GM18508 (cell line): ENCODE measurements around the gene PUS3.
"Not testable (repeated sequence)": the region's sequence is repeated elsewhere in the genome, so short reads cannot be mapped to it uniquely, and the experiment has no call there.

Experiments
- ATAC-seq: cut with Tn5 transposase; IDR thresholded peaks from one replicate; pipeline ENCODE4 v1.9.1; 2021; ENCODE audit warnings: moderate number of reproducible peaks; ENCODE audit not compliant: insufficient read depth, unreplicated experiment

The PUS3 gene

DNA sequence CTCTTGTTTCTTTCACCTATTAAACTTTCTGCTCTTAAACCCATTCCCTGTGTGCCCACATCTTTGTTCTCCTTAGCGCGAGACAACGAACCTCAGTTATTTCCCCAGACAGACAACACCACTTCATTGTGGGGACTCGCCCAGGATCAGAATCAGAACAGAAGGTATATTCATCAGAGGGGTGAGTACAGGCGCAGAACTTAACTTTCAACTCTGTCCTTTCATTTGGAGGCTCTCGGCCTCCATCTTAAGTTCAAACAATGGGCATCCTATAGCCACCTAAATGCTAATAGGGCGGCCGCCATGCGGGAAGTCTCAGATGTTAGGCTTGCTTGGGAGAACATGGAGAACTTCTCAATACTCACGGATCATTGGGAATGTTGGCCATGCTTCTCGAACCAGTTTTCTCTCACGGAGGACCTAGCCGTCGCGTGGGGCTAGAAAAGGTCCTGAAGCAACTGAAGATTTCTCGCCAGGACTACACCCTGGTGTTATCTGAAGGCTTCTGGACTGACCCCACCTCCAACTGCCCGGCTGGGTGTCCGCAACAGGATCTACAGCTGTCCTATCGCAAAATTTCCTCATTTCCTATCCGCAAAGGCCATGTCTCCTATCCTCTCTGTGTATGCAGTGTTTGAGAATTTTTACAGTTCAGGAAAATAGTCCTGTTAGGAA, 29.0 kb downstream of the PUS3 start:
- ATAC-seq, result no peak

DNA sequence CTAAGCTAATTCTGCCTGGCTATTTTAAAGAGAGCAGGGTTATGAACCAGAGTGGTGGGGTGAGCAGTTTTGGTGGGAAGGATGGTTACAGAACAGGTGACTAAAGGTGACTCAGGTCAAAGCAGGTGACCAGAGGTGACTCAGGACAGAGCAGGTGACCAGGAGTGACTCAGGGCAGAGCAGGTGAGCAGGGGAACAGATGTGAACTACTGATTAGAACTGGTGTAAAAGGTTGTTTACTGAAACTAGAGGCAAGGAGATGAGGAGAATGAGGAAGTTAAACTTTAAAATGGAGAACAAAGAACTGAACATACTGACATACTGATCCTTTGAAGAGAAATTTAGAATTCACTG, 30.9 kb downstream of the PUS3 start:
- no peak for ATAC-seq

DNA sequence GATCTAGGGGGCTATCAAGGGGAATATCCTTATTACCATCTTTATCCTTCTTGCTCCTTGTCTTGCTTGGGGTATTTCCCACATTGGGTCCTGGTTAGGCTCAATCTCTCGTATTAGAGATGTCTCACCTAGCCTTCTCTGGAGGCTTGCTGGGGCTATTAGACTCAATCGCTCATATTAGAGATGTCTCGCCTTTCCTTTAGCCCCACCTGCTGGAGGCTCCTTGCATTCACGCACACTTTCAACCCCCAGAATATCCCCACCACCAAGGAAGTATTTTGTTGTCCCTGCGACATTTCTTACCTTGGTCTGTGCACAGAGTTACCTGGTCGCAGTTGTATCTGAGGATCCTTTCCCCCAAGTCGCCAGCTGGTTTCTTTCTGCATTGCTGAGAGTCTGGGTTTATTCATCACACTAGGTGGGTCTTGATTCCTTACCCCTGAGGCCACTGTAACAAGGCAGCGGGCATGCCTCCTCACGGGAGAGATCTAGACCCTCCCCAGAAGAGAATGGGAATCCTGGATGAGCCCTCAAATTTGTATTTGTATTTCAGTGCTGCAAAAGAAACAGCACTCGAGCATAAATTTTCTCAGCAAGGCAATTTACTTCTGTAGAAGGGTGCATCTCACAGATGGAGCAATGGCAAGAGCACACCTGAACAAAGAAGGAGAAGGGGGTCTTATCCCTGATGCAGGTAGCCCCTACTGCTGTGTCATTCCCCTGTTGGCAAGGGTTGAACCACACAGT, 31.4 kb downstream of the PUS3 start:
- no peak for ATAC-seq

DNA sequence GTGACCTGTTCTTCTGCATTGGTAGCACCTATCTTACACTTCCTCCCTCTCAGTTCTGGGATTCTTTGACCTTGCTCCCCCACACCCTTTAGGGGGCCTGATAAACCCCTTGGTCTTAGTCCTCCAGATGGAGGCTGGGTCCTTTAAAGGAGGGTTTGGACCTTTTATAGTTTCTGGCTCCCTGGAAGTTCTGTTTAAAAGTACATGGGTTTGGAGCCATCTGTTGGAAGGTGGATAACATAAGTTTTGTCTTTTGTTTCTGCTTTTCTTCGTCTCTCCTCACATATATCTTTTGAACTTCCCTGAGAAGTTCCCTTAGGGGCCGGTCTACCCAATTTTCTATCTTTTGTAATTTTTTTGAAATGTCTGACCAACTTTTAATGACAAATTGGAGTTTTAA, 33.5 kb downstream of the PUS3 start:
- ATAC-seq, result no peak

DNA sequence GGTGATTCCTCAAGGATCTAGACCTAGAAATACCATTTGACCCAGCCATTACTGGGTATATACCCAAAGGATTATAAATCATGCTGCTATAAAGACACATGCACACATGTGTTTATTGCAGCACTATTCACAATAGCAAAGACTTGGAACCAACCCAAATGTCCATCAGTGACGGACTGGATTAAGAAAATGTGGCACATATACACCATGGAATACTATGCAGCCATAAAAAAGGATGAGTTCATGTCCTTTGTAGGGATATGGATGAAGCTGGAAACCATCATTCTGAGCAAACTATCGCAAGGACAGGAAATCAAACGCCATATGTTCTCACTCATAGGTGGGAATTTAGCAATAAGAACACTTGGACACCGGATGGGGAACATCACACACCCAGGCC, 37.7 kb downstream of the PUS3 start:
- not testable (repeated sequence) for ATAC-seq

DNA sequence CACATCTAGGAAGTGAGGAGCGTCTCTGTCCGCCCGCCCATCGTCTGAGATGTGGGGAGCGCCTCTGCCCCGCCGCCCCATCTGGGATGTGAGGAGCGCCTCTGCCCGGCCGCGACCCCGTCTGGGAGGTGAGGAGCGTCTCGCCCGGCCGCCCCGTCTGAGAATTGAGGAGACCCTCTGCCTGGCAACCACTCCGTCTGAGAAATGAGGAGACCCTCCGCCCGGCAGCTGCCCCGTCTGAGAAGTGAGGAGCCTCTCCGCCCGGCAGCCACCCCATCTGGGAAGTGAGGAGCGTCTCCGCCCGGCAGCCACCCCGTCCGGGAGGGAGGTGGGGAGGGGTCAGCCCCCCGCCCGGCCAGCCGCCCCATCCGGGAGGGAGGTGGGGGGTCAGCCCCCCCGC, 40.2 kb downstream of the PUS3 start:
- not testable (repeated sequence) for ATAC-seq

DNA sequence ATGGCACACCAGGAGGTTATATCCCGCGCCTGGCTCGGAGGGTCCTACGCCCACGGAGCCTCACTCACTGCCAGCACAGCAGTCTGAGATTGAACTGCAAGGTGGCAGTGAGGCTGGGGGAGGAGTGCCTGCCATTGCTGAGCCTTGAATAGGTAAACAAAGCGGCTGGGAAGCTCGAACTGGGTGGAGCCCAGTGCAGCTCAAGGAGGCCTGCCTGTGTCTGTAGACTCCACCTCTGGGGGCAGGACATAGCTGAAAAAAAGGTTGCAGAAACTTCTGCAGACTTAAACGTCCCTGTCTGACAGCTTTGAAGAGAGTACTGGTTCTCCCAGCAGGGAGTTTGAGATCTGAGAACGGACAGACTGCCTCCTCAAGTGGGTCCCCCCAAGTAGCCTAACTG, 45.3 kb downstream of the PUS3 start:
- ATAC-seq, result not testable (repeated sequence)

DNA sequence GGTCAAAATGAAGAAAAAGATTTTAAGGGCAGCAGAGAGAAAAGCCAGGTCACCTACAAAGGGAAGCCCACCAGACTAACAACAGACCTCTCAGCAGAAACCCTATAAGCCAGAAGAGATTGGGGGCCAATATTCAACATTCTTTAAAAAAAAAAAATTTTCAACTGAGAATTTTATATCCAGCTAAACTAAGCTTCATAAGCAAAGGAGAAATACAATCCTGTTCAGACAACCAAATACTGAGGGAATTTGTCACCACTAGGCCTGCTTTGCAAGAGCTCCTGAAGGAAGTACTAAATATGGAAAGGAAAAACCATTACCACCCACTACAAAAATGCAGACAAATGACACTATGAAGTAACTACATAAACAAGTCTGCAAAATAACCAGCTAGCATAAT, 56.8 kb downstream of the PUS3 start:
- ATAC-seq, result no peak
